CD4-positive, alpha-beta T cell treated with Interleukin-10 for 1 hour (primary cell): ENCODE results near the gene ARMC7.

Experiments used
- DNase-seq: peaks from one replicate; pipeline ENCODE4 v3.0.0-alpha.2; 2020

The ARMC7 gene

GRCh38 chr17:75078284-75079022 is 31.3 kb upstream of the ARMC7 start:
- DNase-seq = no peak

- DNase-seq = no peak
Measured at GRCh38 chr17:75079023-75079373, 30.8 kb upstream of the ARMC7 start.

GRCh38 chr17:75081611-75082540 is 27.9 kb upstream of the ARMC7 start:
- no peak for DNase-seq

- no peak for DNase-seq
Measured at GRCh38 chr17:75082683-75083082, 27.1 kb upstream of the ARMC7 start.

- no peak for DNase-seq
Measured at GRCh38 chr17:75084039-75084660, 25.6 kb upstream of the ARMC7 start.

- no peak for DNase-seq
Measured at GRCh38 chr17:75086496-75087181, 23.1 kb upstream of the ARMC7 start.

- no peak for DNase-seq
Measured at GRCh38 chr17:75087182-75087557, 22.6 kb upstream of the ARMC7 start.

GRCh38 chr17:75087558-75088453 is 22.0 kb upstream of the ARMC7 start, which contains the start of gene SLC16A5:
TSS of gene SLC16A5 (plus strand) at chr17:75087954. CDS start at chr17:75093637, 5,683 bp downstream.
- peak; percentile 49 for DNase-seq

GRCh38 chr17:75088465-75089417 is 21.0 kb upstream of the ARMC7 start:
- DNase-seq = no peak

- DNase-seq = no peak
Measured at GRCh38 chr17:75090871-75091854, 18.6 kb upstream of the ARMC7 start.

- no peak for DNase-seq
Measured at GRCh38 chr17:75091855-75092327, 17.9 kb upstream of the ARMC7 start.

- DNase-seq = no peak
Measured at GRCh38 chr17:75093548-75094158, 16.1 kb upstream of the ARMC7 start.

- DNase-seq = no peak
Measured at GRCh38 chr17:75094871-75095399, 14.8 kb upstream of the ARMC7 start.

GRCh38 chr17:75096082-75096625 is 13.6 kb upstream of the ARMC7 start:
- DNase-seq = no peak

GRCh38 chr17:75097865-75098264 is 11.9 kb upstream of the ARMC7 start:
- no peak for DNase-seq

- no peak for DNase-seq
Measured at GRCh38 chr17:75098861-75099260, 10.9 kb upstream of the ARMC7 start.

GRCh38 chr17:75099881-75100595 is 9.7 kb upstream of the ARMC7 start:
- DNase-seq = no peak
